ENCODE data around the gene SFRP4. TPM values are rescaled to one million over a fixed set of nuclear protein-coding genes. Genes with fewer than 3 reads are reported as not detected.

The SFRP4 gene
- total and polyA plus RNA-seq, 2 of the 4 experiments (the other 2 are of a cell fraction), result not detected

GRCh38 chr7:37945336-37945735 lies 28.7 kb upstream of the SFRP4 start:
- Histone ChIP-seq H2BK5ac (ENCODE audit: low read depth, low read length, poor library complexity, severe bottlenecking) (no peak overlapping the region), H2BK15ac (ENCODE audit: low read depth, low read length) (no peak overlapping the region), H3K9me3 (ENCODE audit: control insufficient read depth, insufficient read depth, low read length) (peaks cover 13% of the 10 kb centered on the region), H3K4ac (ENCODE audit: low read depth, low read length) (no peak overlapping the region), H3K79me1 (ENCODE audit: low read depth in 1 of 2, low read length in 2 of 2) (no peaks in the 10 kb centered on the region), H3K27ac (ENCODE audit: insufficient read depth, low read length) (no peak overlapping the region), H3K9me1 (ENCODE audit: insufficient read depth, low read length) (no peaks in the 10 kb centered on the region), H3K4me3 (ENCODE audit: insufficient read depth, low read depth, low read length) (no peak overlapping the region), H3K23ac (ENCODE audit: low read depth, low read length) (no peak overlapping the region), H2AK5ac (ENCODE audit: low read depth, low read length) (no peak overlapping the region), H4K8ac (ENCODE audit: low read depth in 2 of 2, low read length in 2 of 2) (no peak overlapping the region), H2BK20ac (ENCODE audit: low read depth, low read length) (no peak overlapping the region), H3K4me1 (ENCODE audit: control insufficient read depth, insufficient read depth, low read length) (no peaks in the 10 kb centered on the region), H3K56ac (ENCODE audit: extremely low read depth, insufficient read depth, low read length) (no peak overlapping the region), H2AFZ (replicated peaks; ENCODE audit: low read length, poor library complexity) (no peak overlapping the region), H4K5ac (ENCODE audit: low read depth, low read length) (no peak overlapping the region), H4K91ac (ENCODE audit: insufficient read depth, low read depth, low read length) (no peak overlapping the region), H3K27me3 (ENCODE audit: control insufficient read depth, insufficient read depth, low read length) (no peaks in the 10 kb centered on the region), H3K36me3 (ENCODE audit: control insufficient read depth, insufficient read depth, low read length) (no peaks in the 10 kb centered on the region), H2BK120ac (ENCODE audit: low read depth, low read length) (no peak overlapping the region), H3K18ac (ENCODE audit: low read depth, low read length) (no peak overlapping the region), H3K14ac (replicated peaks; ENCODE audit: low read depth, low read length) (no peak overlapping the region), H3K4me2 (ENCODE audit: low read depth, low read length) (no peak overlapping the region), H4K20me1 (ENCODE audit: insufficient read depth, low read length) (no peaks in the 10 kb centered on the region), H3K9ac (ENCODE audit: low read depth, low read length) (no peak overlapping the region), H2AK9ac (replicated peaks; ENCODE audit: low read depth, low read length, poor library complexity) (no peak overlapping the region)
- no CpG with 5 or more reads among the region's 4 CpGs for WGBS, 2 experiments (ENCODE audit: extremely low coverage in 2 of 2, insufficient read length in 1 of 2)
- no peak for ATAC-seq (ENCODE audit: low read depth)
- no peak for DNase-seq
- in situ Hi-C loops (cut with MboI; ENCODE audit: low sequenced_read_pairs) (no loop called here), intact Hi-C loops (cut with micrococcal nuclease) (no loop called here), dilution Hi-C loops (cut with HindIII; ENCODE audit: low sequenced_read_pairs, unreplicated experiment) (no loop called here)
- ChIA-PET CTCF (no interaction called here), POLR2A (ENCODE audit: unreplicated experiment) (no interaction called here)
- no peak for TF ChIP-seq SMC3 (IDR thresholded peaks at IDR 0.05; ENCODE audit: low read depth, low read length)
- no peak for TF ChIP-seq RAD21 (IDR thresholded peaks at IDR 0.05; ENCODE audit: low read length)
- TF ChIP-seq CTCF (conservative IDR thresholded peaks at IDR 0.05; ENCODE audit: low read depth, low read length), result no peak
- no peak for TF ChIP-seq BHLHE40 (IDR thresholded peaks at IDR 0.05; ENCODE audit: low read depth, low read length)
- TF ChIP-seq NFE2L2 (IDR thresholded peaks at IDR 0.05; ENCODE audit: low read depth, low read length), result no peak
- TF ChIP-seq MAFK (IDR thresholded peaks at IDR 0.05; ENCODE audit: low read depth, low read length), result no peak
- no peak for TF ChIP-seq CEBPB (IDR thresholded peaks at IDR 0.05; ENCODE audit: low read depth, low read length)
- no peak for TF ChIP-seq FOS (IDR thresholded peaks at IDR 0.05; ENCODE audit: low read depth, low read length)
- no peak for TF ChIP-seq MXI1 (IDR thresholded peaks at IDR 0.05; ENCODE audit: borderline replicate concordance, low read depth, low read length)
- TF ChIP-seq POLR2A (IDR thresholded peaks at IDR 0.05; ENCODE audit: low read depth, low read length), result no peak
- TF ChIP-seq RFX5 (IDR thresholded peaks at IDR 0.05; ENCODE audit: low read depth, low read length), result no peak
- no peak for TF ChIP-seq USF2 (IDR thresholded peaks at IDR 0.05; ENCODE audit: low read depth, low read length)
- no peak for TF ChIP-seq MAZ (IDR thresholded peaks at IDR 0.05; ENCODE audit: borderline replicate concordance, low read depth, low read length)
- TF ChIP-seq ELK1 (IDR thresholded peaks at IDR 0.05; ENCODE audit: borderline replicate concordance, low read depth, low read length), result no peak
- TF ChIP-seq RCOR1 (IDR thresholded peaks at IDR 0.05; ENCODE audit: insufficient replicate concordance, low read length), result no peak
- TF ChIP-seq CHD1 (IDR thresholded peaks at IDR 0.05; ENCODE audit: low read depth, low read length), result no peak
- no TSS peak for BruUV-seq (replicated peaks)

Data from IMR-90 (cell line).